Measurements from ENCODE around the gene ZRANB3. TPM values are rescaled to one million over a fixed set of nuclear protein-coding genes. Genes with fewer than 3 reads are reported as not detected.
"Not testable (repeated sequence)": the region's sequence is repeated elsewhere in the genome, so short reads cannot be mapped to it uniquely, and the experiment has no call there.

ZRANB3 gene
- total RNA-seq, 2 experiments from 2014 or later: 10.2 to 10.7 TPM

DNA sequence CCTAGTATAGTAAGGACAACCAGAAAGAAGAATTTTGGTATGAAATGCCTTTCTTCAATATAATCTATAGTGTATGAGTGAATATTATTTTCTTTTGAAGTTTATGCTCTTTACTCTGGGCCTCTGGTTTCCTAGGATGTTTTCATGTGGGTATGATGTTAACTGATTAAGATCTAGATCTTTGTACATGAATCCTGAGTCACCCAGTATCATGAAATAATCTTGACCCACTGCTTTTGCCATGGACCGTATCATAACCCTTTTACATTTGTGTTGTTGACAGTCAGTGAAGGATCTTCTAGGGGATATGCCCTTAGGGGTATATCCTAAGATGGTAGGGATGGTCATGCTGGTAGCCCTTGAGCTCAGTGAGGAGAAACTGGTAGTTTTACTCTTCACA lies 378.7 kb downstream of the ZRANB3 start:
- ChIA-PET CTCF (no interaction called here), POLR2A (no interaction called here)

DNA sequence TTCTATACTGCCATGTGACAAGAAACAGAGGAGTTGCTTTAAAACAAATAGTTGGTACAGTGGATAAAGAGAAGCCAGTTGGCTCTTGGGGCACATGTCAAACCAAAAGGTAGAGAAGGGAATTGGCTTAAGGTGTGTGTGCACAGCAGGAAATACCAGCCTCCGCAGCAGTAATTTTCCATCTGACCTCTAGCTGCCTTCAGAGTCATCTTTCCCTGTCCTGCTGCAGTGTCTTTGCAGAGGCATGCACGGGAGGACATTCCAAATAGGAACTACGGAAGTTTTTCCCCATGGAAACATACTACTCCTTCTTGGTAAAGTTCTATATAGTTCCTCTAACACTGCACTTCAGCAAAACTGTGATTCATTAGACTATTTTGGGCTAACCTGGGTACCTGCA lies 379.4 kb downstream of the ZRANB3 start:
- ChIA-PET POLR2A (no interaction called here), CTCF (no interaction called here)

DNA sequence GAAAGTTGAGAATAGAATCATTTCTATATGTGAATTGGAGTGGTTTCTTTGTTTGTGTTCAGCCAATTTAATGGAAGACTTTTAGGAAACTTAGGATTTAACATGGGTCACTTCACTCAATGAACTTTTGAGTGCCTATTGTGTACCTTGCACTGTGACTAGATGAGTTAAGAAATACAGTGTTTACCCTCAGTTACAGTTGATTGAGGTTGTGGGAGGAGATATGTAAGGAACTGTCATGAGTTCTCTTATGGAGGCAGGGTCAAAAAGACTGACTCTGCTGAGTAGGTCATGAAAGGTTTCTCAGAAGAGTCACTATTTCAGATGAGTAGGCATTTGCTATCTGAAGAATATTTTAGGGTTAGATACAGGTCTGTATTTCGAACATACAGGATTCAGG lies 380.3 kb downstream of the ZRANB3 start:
- POLR2A ChIA-PET: no interaction called here
- CTCF ChIA-PET: no interaction called here

DNA sequence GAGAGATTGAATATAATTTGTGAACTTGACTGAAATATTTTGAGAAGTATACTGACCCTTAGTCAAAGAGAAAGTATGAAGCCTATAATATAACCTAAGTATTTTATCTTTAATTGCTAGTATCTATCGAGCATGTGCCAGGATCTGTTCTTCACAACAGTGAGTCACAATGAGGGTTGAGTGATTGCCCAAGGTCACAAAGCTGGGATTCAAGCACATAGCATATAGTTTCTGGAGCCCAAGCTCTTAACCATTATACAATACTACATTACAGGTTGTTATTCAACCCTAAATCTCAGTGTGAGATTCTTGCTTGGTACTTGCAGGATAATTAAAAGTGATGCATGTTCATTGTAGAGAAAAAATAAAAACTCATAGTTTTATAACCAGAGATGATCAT lies 381.8 kb downstream of the ZRANB3 start:
- ChIA-PET CTCF (no interaction called here), POLR2A (no interaction called here)

DNA sequence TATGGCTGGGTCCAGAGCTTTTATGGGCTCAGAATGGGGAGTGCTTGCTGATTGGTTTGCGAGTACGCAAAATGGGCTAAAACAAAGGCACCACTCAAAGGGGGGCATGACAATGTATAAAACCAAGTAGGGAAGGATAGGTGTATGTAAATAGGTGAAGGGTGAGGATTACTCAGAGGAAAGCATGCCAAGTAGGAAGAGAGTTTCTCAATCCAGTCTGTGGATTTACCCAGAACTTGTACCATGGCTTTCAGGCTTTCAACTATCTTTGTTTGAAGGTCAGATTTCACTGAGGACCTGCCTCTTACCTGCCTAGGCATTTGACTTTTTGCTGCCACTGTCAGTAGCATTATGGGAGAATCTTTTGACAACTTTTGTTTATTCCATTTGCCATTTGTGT lies 386.7 kb downstream of the ZRANB3 start:
- ChIA-PET POLR2A (no interaction called here), CTCF (no interaction called here)

DNA sequence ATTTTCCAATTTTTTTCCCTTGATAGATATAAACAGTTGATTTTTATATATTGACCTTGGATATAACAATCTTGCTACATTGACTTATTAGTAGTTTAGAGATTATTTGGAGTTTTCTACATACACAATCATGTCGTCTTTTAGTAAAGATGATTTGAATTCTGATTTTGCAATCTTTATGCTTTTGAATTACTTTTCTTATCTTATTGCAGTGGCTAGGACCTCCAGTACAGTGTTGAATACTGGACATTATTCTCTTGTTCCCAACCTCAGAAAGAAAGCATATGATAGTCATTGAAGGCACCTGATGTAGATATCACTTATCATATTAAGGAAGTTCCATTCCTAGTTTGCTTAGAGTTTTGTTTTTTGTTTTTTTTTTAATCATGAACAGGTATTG lies 388.7 kb downstream of the ZRANB3 start:
- CTCF ChIA-PET: interaction anchor here (1.4 kb wide), 1 partner anchor 10 kb away, joined by 3 read pairs; no protein-coding TSS in a partner anchor
- POLR2A ChIA-PET: no interaction called here

DNA sequence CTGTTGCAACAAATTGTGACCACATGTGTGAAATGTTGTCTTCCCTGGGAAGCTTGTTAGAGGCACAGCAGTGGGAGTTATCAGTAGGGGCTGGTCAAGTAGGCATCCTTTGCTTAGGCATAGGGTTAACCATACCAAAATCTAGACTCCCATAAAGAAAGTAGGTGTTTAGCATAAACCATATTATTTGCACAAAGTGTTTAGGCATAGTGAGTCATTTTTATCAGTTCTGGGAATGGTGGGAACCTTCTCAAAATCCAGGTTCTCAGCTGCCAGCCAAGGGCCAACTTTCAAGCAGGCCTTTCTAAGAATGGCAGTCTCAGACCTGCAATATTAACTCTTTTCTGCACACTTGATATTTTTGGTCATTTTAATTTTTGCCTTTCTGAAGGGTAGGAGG lies 390.4 kb downstream of the ZRANB3 start:
- ChIA-PET CTCF (no interaction called here), POLR2A (no interaction called here)

DNA sequence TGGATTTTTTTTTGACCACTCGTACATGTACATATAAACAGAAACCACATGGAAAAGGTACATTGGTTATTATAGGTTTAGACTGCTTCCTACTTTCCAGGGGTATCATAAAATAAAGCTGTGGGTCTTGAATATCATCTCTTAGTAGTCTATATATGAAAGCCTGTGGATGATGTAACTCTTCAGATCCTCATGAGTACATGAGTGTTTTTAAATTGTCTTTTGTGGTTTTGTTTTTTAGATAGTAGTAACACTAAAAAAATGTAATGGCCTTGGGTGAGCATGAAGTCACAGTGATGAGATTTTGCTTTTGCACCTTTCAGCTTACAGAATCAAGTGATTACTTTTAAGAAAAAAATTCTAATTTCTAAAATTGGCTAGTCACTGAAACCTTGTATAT lies 398.7 kb downstream of the ZRANB3 start:
- CTCF ChIA-PET: interaction anchor here (0.6 to 1.5 kb wide), 2 partner anchors 9 to 210 kb away, joined by 3 read pairs; no protein-coding TSS in a partner anchor
- POLR2A ChIA-PET: no interaction called here

DNA sequence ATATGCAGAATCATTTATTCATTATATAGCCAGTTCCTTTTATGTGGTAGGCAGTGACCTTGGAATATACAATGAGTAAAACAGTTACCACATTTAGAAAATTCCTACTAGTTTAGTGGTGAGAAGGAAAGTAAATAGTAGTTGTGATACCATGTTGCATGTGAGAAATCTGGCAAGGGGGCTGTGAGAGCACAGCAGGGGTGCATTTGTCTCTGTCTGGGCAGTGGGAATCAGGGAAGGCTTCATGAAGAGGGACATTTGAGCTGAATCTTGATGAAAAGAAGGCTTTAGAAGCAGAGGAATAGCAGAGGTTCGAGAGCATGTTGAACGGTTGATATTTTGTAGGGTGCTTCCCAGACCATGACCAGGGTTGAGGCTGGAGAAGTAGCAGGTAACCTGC lies 400.3 kb downstream of the ZRANB3 start:
- ChIA-PET CTCF (no interaction called here), POLR2A (no interaction called here)

DNA sequence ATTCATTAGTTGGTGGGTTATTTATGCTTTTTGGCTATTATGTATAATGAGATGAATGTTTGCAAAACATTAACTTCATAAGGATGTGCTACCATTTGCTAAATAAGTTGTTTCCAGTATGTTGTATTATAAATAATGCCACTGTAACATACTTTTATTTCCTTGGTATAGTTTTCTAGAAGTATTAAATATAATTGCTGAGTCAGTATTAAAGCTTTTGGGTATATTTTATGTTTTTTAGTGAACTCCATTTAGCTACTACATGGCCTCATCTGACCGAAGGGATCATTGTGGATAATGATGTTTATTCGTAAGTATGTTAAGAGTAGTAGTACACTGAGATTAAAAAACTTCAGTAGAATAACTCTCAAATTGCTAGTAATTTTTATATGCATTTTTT lies 405.1 kb downstream of the ZRANB3 start:
- CTCF ChIA-PET: no interaction called here
- POLR2A ChIA-PET: no interaction called here

DNA sequence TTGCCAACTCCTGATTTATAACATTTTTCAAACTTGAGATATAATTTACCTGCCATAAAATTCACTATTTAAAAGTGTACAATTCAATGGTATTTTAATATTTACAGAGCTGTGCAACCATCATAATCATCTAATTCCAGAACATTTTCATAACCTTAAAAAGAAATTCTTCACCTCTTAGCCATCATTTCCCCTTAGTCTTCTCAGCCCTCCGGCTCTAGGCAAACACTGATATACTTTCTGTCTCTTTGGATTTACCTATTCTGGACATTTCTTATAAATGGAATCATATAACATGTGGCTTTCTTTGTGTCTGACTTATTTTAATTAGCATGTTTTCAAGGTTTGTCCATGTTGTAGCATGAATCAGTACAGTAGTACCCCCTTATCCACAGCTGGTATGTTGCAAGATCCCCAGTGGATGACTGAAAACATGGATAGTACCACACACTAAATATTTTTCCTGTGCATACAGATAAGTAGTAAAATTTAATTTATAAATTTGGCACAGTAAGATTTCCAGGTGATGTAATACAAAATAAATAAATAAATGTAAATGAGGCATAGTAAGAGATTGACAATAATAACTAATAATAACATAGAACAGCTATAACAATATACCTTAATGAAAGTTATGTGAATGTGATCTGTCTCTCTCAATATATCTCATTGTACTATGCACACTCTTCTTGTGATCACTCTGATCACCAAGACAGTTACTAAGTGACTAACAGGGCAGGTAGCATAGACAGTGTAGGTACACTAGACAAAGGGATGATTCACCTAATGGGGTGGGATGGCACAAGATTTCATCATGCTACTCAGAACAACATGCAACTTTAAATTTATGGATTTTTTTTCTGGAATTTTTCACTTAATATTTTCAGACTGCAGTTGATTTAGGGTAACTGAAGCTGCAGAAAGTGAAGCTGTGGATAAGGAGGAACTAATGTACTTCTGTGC lies 405.8 kb downstream of the ZRANB3 start:
- ChIA-PET CTCF (no interaction called here), POLR2A (no interaction called here)

DNA sequence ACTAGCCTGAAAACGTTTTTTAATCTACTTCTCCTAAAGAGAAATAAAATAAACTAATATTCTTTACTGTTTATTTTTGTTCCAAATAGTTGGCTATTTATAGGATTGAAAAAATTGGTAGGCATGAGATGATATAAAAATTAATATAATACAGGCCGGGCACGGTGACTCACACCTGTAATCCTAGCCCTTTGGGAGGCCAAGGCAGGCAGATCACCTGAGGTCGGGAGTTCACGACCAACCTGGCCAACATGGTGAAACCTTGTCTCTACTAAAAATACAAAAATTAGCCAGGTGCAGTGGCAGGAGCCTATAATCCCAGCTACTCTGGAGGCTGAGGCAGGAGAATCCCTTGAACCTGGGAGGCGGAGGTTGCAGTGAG lies 409.4 kb downstream of the ZRANB3 start:
- POLR2A ChIA-PET, CTCF ChIA-PET: not testable (repeated sequence)

DNA sequence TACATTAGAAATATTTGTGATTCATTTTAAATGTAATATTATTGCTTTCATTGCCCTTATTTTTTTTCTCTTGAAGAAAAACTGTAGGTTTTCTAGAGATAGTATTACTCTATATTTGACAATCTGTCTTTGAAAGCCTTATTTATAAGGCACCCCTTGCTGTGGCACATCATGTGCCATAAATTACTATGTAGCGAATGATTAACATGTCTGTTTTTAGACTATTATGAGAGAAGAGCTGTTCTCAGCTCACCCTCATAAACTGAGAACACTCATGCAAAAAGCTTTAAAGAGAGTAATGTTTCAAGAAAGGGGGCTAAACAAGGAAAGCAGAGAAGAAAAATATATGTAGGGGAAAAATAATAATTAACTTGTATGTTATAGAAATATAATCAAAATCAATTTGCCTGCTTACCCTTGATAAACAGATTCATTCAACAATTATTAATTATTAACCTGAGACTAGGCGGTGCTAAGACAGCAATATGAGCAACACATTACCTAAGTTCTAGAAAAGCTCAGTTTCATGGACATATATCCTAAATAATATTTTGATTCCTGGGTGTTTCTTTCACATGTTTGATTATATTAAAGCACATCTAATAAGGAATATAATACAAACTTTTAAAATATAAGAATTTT lies 409.9 kb downstream of the ZRANB3 start:
- CTCF ChIA-PET: no interaction called here

DNA sequence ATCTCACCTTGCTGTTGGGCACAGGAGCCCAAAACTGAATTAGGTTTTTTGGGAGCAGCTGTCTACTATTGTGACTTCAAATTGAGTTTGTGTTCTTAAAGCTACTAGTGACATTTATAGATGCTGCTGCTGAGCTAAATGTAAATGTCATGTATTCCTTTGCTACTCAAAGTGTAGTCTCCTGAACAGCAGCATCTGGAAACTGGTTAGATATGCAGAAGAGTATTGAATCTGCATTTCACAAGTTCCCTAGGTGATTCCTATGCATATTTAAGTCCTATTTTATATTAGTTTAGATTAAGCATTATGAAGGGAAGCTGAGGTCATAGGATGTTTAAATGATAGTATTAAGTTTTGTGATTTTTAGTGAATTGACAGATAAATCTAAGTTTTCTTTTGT lies 411.4 kb downstream of the ZRANB3 start:
- ChIA-PET POLR2A (no interaction called here), CTCF (no interaction called here)

More for the DNA sequence above, 409.9 kb downstream of the ZRANB3 start:
- POLR2A ChIA-PET: no interaction called here

DNA sequence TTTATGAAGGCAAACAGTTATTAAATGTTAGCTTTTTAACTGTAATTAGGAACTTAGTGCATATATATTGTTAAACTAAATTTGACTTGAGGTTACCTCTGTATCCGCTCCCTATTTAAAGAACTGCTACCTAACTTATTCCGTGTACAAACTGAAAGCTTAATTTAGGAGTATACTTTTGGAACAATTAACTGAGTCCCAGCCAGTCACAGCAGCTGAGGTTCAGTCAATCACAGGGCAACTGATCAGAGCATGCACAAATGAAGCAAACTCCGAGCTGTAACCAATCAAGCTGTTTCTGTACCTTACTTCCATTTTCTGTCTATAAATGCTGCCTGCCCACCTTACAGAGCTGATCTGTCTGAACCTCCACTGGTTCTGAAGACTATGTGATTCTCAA lies 417.7 kb downstream of the ZRANB3 start:
- CTCF ChIA-PET: no interaction called here
- POLR2A ChIA-PET: no interaction called here

DNA sequence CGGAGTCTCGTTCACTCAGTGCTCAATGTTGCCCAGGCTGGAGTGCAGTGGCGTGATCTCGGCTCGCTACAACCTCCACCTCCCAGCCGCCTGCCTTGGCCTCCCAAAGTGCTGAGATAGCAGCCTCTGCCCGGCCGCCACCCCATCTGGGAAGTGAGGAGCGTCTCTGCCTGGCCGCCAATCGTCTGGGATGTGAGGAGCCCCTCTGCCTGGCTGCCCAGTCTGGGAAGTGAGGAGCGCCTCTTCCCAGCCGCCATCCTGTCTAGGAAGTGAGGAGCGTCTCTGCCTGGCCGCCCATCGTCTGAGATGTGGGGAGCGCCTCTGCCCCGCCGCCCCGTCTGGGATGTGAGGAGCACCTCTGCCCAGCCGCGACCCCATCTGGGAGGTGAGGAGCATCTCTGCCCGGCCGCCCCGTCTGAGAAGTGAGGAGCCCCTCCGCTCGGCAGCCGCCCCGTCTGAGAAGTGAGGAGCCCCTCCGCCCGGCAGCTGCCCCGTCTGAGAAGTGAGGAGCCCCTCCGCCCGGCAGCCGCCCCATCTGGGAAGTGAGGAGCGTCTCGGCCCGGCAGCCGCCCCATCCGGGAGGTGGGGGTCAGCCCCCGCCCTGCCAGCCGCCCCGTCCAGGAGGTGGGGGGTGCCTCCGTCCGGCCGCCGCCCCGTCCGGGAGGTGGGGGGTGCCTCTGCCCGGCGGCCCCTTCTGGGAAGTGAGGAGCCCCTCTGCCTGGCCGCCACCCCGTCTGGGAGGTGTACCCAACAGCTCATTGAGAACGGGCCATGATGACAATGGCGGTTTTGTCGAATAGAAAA lies 425.3 kb downstream of the ZRANB3 start:
- CTCF ChIA-PET, POLR2A ChIA-PET: not testable (repeated sequence)

DNA sequence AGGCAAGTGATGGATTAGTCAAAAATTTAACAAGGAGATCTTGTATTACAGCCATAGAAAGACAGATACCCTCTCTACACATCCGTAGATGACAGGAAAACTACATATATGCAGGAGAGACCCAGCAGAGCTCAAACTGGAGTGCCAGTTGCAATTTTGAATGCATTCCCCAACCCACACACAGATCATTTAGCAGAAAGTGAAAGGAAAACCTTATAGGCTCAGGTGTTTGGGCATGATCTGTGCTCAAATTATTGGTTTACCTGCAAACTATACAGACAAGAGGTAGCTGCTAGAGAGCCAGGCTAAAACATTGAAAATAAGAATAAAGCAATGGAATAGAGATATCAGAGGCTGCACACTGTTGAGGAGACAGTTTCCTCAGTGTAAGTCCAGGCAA lies 427.2 kb downstream of the ZRANB3 start:
- CTCF ChIA-PET: no interaction called here
- POLR2A ChIA-PET: no interaction called here

DNA sequence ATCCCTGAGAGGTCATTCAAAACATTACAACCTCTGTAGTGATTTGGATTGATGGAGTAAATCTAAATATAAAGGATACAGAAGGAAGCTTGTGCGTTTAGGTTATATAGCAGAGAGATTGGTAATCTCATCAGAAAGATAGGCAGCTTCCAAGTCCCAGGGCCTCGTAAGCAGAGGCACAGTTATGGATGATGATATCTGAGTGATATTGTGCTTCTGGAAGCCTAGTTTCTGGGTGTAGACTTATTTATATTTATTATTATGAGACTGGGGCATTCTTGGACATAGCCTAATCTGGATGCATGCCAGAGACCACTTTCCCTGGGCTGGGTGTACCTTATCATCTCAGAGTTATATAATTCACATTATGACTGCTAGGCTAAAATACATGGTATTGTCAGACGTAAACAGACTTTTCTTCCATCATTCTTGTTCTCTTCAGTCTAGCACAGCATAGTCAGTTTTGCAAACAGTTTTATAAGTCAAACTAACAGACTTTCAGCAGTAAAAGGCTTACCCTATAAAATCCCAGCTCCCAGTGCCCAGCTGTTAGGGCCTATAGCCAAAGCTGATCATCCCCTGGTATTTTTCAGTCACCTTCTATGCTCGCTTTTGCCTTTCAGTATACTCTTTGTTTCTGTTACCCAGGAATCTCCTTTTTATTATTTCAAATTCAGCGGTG lies 431.1 kb downstream of the ZRANB3 start:
- ChIA-PET POLR2A (no interaction called here), CTCF (no interaction called here)

DNA sequence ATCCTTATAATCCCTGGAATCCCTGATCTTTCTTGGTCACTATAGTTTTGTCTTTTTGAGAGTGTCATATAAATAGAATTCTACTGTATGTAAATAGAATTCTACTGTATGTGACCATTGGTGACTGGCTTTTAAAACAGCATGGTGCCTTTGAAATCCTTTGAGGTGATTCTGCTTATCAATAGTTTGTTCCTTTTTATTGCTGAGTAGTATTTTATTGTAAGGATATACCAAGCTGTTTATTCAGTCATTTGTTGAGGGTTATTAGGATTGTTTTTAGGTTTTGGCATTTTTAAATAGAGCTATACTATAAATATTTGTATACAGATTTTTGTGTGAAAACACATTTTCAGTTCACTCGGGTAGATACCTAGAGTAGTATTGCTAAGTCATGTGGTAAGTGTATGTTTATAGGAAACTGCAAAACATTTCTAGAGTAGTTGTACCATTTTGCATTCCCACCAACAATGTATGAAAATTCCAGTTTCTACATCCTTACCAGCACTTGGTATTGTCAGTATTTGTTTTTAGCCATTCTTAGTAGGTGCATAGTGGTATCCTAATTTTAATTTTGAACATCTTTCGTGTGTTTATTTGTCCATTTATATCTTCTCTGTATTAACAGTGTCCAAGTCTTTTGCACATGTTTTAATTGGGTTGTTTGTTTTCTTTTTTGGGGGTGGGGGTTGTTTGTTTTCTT lies 433.3 kb downstream of the ZRANB3 start:
- ChIA-PET CTCF (no interaction called here), POLR2A (no interaction called here)
